ENCODE data around the gene WDR70. TPM values are rescaled to one million over a fixed set of nuclear protein-coding genes. Genes with fewer than 3 reads are reported as not detected.

WDR70 gene
- polyA plus RNA-seq, 1 of the 3 experiments (the other 2 are of a cell fraction): 14.2 TPM

DNA sequence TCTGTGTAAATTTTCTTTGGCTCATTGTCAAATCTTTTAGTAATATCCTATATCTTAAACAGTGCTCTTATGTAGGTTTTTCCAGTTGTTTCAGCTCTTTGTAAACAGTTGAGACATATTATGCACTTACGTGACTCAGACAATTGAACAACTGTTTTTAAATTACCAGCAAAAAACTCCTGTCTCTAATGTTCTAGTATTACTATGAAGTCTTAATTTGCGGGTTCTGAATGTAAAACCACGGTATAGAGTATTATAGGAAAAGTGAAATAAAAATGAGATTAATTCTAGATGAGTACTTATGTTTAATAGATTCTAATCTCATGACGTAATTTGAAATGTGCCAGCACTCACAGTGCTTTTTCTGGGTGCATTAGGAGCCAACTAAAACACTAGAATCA lies 324.7 kb downstream of the WDR70 start:
- Histone ChIP-seq H3K9ac (no peak overlapping the region), H3K27me3 (ENCODE audit: insufficient read depth) (no peaks in the 10 kb centered on the region), H3K9me3 (no peaks in the 10 kb centered on the region), H2AFZ (ENCODE audit: low read depth) (no peak overlapping the region), H3K9me2 (no peaks in the 10 kb centered on the region), H3K36me3 (replicated peaks in 1 of 2; ENCODE audit: control insufficient read depth in 1 of 2, insufficient read depth in 2 of 2, low read length in 1 of 2) (peaks cover 0 to 5% of the 10 kb centered on the region in 2 experiments), H4K20me1 (ENCODE audit: insufficient read depth) (no peaks in the 10 kb centered on the region), H3K4me3 (ENCODE audit: low read depth in 2 of 2, low read length in 1 of 2) (no peak overlapping the region), H3K4me1 (ENCODE audit: control insufficient read depth in 1 of 2, insufficient read depth in 2 of 2, low read depth in 1 of 2, low read length in 1 of 2) (peaks cover 0 to 16% of the 10 kb centered on the region in 2 experiments; a peak in 2 of 4 replicates), H3K79me2 (ENCODE audit: insufficient read depth) (no peaks in the 10 kb centered on the region; the same call in 1 of the 2 replicates), H3F3A (replicated peaks; ENCODE audit: insufficient read depth) (peaks cover 22% of the 10 kb centered on the region), H3K4me2 (no peak overlapping the region), H3K27ac (ENCODE audit: low read depth in 2 of 2, low read length in 1 of 2) (peak overlapping the region in 1 of 2 experiments; percentile 69; a peak in 2 of 4 replicates)
- peak; percentile 44; the same call in 1 of the 2 replicates for TF ChIP-seq JUND (IDR thresholded peaks at IDR 0.05)
- TF ChIP-seq NFIC (IDR thresholded peaks at IDR 0.05; ENCODE audit: borderline replicate concordance): peak; percentile 40; the same call in 1 of the 2 replicates
- no peak for TF ChIP-seq NRF1 (IDR thresholded peaks at IDR 0.05; ENCODE audit: low read depth, low read length)
- TF ChIP-seq, protein P1, sequence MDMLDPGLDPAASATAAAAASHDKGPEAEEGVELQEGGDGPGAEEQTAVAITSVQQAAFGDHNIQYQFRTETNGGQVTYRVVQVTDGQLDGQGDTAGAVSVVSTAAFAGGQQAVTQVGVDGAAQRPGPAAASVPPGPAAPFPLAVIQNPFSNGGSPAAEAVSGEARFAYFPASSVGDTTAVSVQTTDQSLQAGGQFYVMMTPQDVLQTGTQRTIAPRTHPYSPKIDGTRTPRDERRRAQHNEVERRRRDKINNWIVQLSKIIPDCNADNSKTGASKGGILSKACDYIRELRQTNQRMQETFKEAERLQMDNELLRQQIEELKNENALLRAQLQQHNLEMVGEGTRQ (IDR thresholded peaks at IDR 0.05; ENCODE audit: borderline replicate concordance, low read depth, low read length): no peak
- peak; percentile 29; the same call in 1 of the 2 replicates for TF ChIP-seq TCF12 (IDR thresholded peaks at IDR 0.05)
- TF ChIP-seq PBX3 (IDR thresholded peaks at IDR 0.05): peak; percentile 11; the same call in 1 of the 2 replicates
- TF ChIP-seq ELF1 (IDR thresholded peaks at IDR 0.05): no peak
- CTCF ChIA-PET: interaction anchor here (0.8 to 1.4 kb wide), 2 partner anchors 14 to 20 kb away, joined by 3 read pairs; no protein-coding TSS in a partner anchor
- no peak for DNase-seq
- POLR2A ChIA-PET: no interaction called here
- 53% methylated on average over 4 of the region's 4 CpGs for WGBS (ENCODE audit: low lambda C conversion rate)

DNA sequence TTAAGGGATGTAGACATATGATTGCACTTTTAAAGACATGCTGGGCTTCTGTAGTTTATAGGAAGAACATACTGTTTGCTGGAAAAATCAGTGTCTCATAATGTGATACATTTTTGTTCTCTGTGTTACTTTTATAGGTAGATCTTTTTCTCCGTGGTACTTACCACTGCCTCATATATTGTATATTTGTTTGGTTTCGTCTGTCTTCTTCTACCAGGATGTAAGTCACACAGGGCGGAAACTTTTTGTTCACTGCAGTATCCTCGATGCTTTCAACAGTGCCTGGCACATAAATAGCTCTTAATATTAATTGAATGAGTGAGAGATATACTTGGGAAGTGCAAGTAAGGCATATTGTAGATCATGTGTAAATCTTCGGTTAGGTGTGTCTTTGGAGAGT lies 325.3 kb downstream of the WDR70 start:
- Histone ChIP-seq H3K79me2 (ENCODE audit: insufficient read depth) (no peaks in the 10 kb centered on the region; the same call in 1 of the 2 replicates), H3F3A (replicated peaks; ENCODE audit: insufficient read depth) (peaks cover 22% of the 10 kb centered on the region), H3K4me1 (ENCODE audit: control insufficient read depth in 1 of 2, insufficient read depth in 2 of 2, low read depth in 1 of 2, low read length in 1 of 2) (peaks cover 0 to 16% of the 10 kb centered on the region in 2 experiments; a peak in 2 of 4 replicates), H3K9ac (no peak overlapping the region), H4K20me1 (ENCODE audit: insufficient read depth) (no peaks in the 10 kb centered on the region), H3K9me2 (no peaks in the 10 kb centered on the region), H3K4me3 (ENCODE audit: low read depth in 2 of 2, low read length in 1 of 2) (no peak overlapping the region), H3K4me2 (no peak overlapping the region), H3K27ac (ENCODE audit: low read depth in 2 of 2, low read length in 1 of 2) (peak overlapping the region in 1 of 2 experiments; percentile 69; a peak in 1 of 4 replicates), H3K27me3 (ENCODE audit: insufficient read depth) (no peaks in the 10 kb centered on the region), H2AFZ (ENCODE audit: low read depth) (no peak overlapping the region), H3K9me3 (no peaks in the 10 kb centered on the region), H3K36me3 (replicated peaks in 1 of 2; ENCODE audit: control insufficient read depth in 1 of 2, insufficient read depth in 2 of 2, low read length in 1 of 2) (peaks cover 0 to 5% of the 10 kb centered on the region in 2 experiments)
- CTCF ChIA-PET: interaction anchor here (1.4 kb wide), 1 partner anchor 19 kb away, joined by 3 read pairs; no protein-coding TSS in a partner anchor
- POLR2A ChIA-PET: no interaction called here
- TF ChIP-seq MEF2A (IDR thresholded peaks at IDR 0.05; ENCODE audit: borderline replicate concordance, low read depth) (no peak), FOSL2 (IDR thresholded peaks at IDR 0.05; ENCODE audit: borderline replicate concordance, low read depth) (no peak), REST (IDR thresholded peaks at IDR 0.05; ENCODE audit: low read depth, low read length) (no peak), SMC3 (IDR thresholded peaks at IDR 0.05; ENCODE audit: low read depth, low read length) (no peak)
- 77% methylated on average over 5 of the region's 5 CpGs for WGBS (ENCODE audit: low lambda C conversion rate)
- DNase-seq: no peak
